HG03442 (cell line): ENCODE results near the gene PUSL1.

Experiments
- ATAC-seq: cut with Tn5 transposase; IDR thresholded peaks from one replicate; pipeline ENCODE4 v1.9.1; 2021; ENCODE audit warnings: mild to moderate bottlenecking, moderate library complexity; ENCODE audit not compliant: unreplicated experiment

PUSL1 gene

GRCh38 chr1:1321477-1321876 lies 13.1 kb downstream of the PUSL1 start:
- no peak for ATAC-seq

- no peak for ATAC-seq
Observed at GRCh38 chr1:1322418-1322817, 14.0 kb downstream of the PUSL1 start.

- no peak for ATAC-seq
Observed at GRCh38 chr1:1322952-1323351, 14.6 kb downstream of the PUSL1 start.

GRCh38 chr1:1324084-1324523 lies 15.7 kb downstream of the PUSL1 start:
- ATAC-seq = no peak

- peak; percentile 61 for ATAC-seq
Observed at GRCh38 chr1:1324524-1325287, 16.3 kb downstream of the PUSL1 start, which contains the start of the genes CPTP and INTS11. Gene CPTP (plus strand): TSS chr1:1324802. CDS start chr1:1326911, 2,109 bp downstream. Gene INTS11 (minus strand): TSS chr1:1324660. CDS start chr1:1324608, 52 bp downstream.

GRCh38 chr1:1325288-1326074 lies 17.1 kb downstream of the PUSL1 start:
- no peak for ATAC-seq

GRCh38 chr1:1326075-1326605 lies 17.7 kb downstream of the PUSL1 start:
- ATAC-seq = no peak

GRCh38 chr1:1327291-1327690 lies 18.9 kb downstream of the PUSL1 start:
- no peak for ATAC-seq

GRCh38 chr1:1328254-1328653 lies 19.9 kb downstream of the PUSL1 start:
- ATAC-seq = no peak

GRCh38 chr1:1329304-1330210 lies 21.2 kb downstream of the PUSL1 start:
- no peak for ATAC-seq

GRCh38 chr1:1330366-1331067 lies 22.1 kb downstream of the PUSL1 start:
- no peak for ATAC-seq

- ATAC-seq = no peak
Observed at GRCh38 chr1:1331068-1331965, 22.9 kb downstream of the PUSL1 start, which contains the start of gene TAS1R3. Gene TAS1R3 (plus strand): TSS chr1:1331280. CDS start chr1:1331346, 66 bp downstream.

- no peak for ATAC-seq
Observed at GRCh38 chr1:1332031-1332755, 23.8 kb downstream of the PUSL1 start.

GRCh38 chr1:1332774-1333480 lies 24.5 kb downstream of the PUSL1 start:
- ATAC-seq = no peak

GRCh38 chr1:1333551-1334241 lies 25.3 kb downstream of the PUSL1 start:
- ATAC-seq = no peak

- ATAC-seq = no peak
Observed at GRCh38 chr1:1334835-1335234, 26.4 kb downstream of the PUSL1 start.

GRCh38 chr1:1335283-1335682 lies 26.9 kb downstream of the PUSL1 start:
- ATAC-seq = no peak
